Measurements from ENCODE around the gene PHF21A. TPM values are rescaled to one million over a fixed set of nuclear protein-coding genes. Genes with fewer than 3 reads are reported as not detected.

PHF21A gene
- total and polyA plus RNA-seq, 10 of the 15 experiments (the other 5 are each of a cell fraction or from before 2014, with no cell fraction given) = 2.6 to 37.2 (median 16.0) TPM

GRCh38 chr11:45949992-45950407 is 171.3 kb downstream of the PHF21A start:
- Histone ChIP-seq H3K27me3 (replicated peaks in 1 of 2; ENCODE audit: control insufficient read depth in 2 of 2, insufficient read depth in 2 of 2, low read length in 1 of 2) (no peaks in the 10 kb centered on the region), H3K4me3 (no peak overlapping the region), H4K20me1 (ENCODE audit: control insufficient read depth, insufficient read depth) (no peaks in the 10 kb centered on the region), H3K9me3 (replicated peaks; ENCODE audit: control insufficient read depth, insufficient read depth, low read length) (no peaks in the 10 kb centered on the region), H3K27ac (ENCODE audit: control insufficient read depth, insufficient read depth) (no peak overlapping the region), H3K4me1 (ENCODE audit: control insufficient read depth, insufficient read depth, low read length) (no peaks in the 10 kb centered on the region), H3K9ac (ENCODE audit: control insufficient read depth, insufficient read depth, low read length) (no peak overlapping the region), H3K4me2 (ENCODE audit: control insufficient read depth, insufficient read depth) (no peak overlapping the region), H2AFZ (ENCODE audit: control insufficient read depth, low read depth, low read length) (no peak overlapping the region), H3K79me2 (ENCODE audit: control insufficient read depth, insufficient read depth, low read length) (no peaks in the 10 kb centered on the region), H3K36me3 (ENCODE audit: control insufficient read depth in 2 of 2, insufficient read depth in 2 of 2, low read length in 1 of 2) (peaks cover 0 to 22% of the 10 kb centered on the region in 2 experiments)
- DNase-seq (ENCODE audit: low read depth, low spot score) (no peak), FAIRE-seq (no peak), ATAC-seq (no peak)
- TF ChIP-seq RAD51 (IDR thresholded peaks at IDR 0.05) = no peak
- no peak for TF ChIP-seq NRF1 (conservative IDR thresholded peaks at IDR 0.05; ENCODE audit: low read depth, low read length)
- TF ChIP-seq MAX (IDR thresholded peaks at IDR 0.05; ENCODE audit: low read depth, low read length) = no peak
- TF ChIP-seq ZBED1 (IDR thresholded peaks at IDR 0.05; ENCODE audit: borderline replicate concordance) = no peak
- no peak for TF ChIP-seq TCF12 (IDR thresholded peaks at IDR 0.05; ENCODE audit: low read depth, low read length)
- TF ChIP-seq EZH2 (IDR thresholded peaks at IDR 0.05; ENCODE audit: borderline replicate concordance, control insufficient read depth, low read depth, low read length) = no peak
- no peak for TF ChIP-seq PKNOX1 (IDR thresholded peaks at IDR 0.05)
- TF ChIP-seq E2F8 (IDR thresholded peaks at IDR 0.05; ENCODE audit: low read depth, partially characterized antibody) = no peak
- no peak for TF ChIP-seq ZNF24 (IDR thresholded peaks at IDR 0.05)
- TF ChIP-seq STAT1 (conservative IDR thresholded peaks at IDR 0.05) = no peak
- intact Hi-C loops (cut with micrococcal nuclease; ENCODE audit: unreplicated experiment) (no loop called here), in situ Hi-C loops (cut with MboI) (no loop called here)
- 100% methylated on average over 1 of the region's 1 CpG for WGBS (ENCODE audit: insufficient coverage, insufficient replicate concordance, low lambda C conversion rate, missing lambda C conversion rate)
- BruUV-seq (replicated peaks) = no TSS peak
- ChIA-PET SMC1A (ENCODE audit: uncharacterized antibody, unreplicated experiment) (interaction anchor here (0.6 to 2.3 kb wide), 6 partner anchors 9 to 57 kb away, joined by 3 to 14 read pairs (median 4); no protein-coding TSS in a partner anchor), POLR2A (no interaction called here), RAD21 (ENCODE audit: unreplicated experiment) (no interaction called here), CTCF (interaction anchor here (0.9 to 9.0 kb wide), 5 partner anchors 11 to 178 kb away, joined by 3 to 60 read pairs (median 3); no protein-coding TSS in a partner anchor)

Data from GM12878 (cell line).